Right atrium auricular region (tissue), 2 donors: ENCODE data around the gene CORO2A. TPM values are rescaled to one million over a fixed set of nuclear protein-coding genes. Genes with fewer than 3 reads are reported as not detected.

ENCODE experiments used
- DNase-seq: peaks from one replicate; pipeline ENCODE4 v3.0.0-alpha.2; 2019; ENCODE audit warnings: low spot score
- H3K27ac ChIP-seq, 2 donors: fragments of 200-600 bp; sonication (generic); 1 replicate in 1 of 2; 2 replicates in 1 of 2; pipeline ENCODE4 v1.5.1; 2016 to 2019
- H3K27me3 ChIP-seq, 2 donors: fragments of 200-600 bp; sonication (generic); one replicate each; pipeline versions ENCODE4 v1.5.1 to v1.6.0; 2017 to 2019
- H3K36me3 ChIP-seq: fragments of 200-600 bp; sonication (generic); one replicate; pipeline ENCODE4 v1.5.1; 2016
- H3K4me1 ChIP-seq, 2 donors: fragments of 200-600 bp; sonication (generic); one replicate each; pipeline versions ENCODE4 v1.5.1 to v1.6.0; 2017 to 2019
- H3K4me3 ChIP-seq, 2 donors: fragments of 200-600 bp; sonication (generic); 1 replicate in 1 of 2; 2 replicates in 1 of 2; pipeline ENCODE4 v1.5.1; 2017 to 2019; ENCODE audit warnings: mild to moderate bottlenecking in 1 of 2, moderate library complexity in 1 of 2
- H3K9me3 ChIP-seq, 2 donors: fragments of 200-600 bp; sonication (generic); one replicate each; pipeline ENCODE4 v1.5.1; 2019
- CTCF ChIP-seq, 2 donors: fragments of 200-600 bp; sonication (generic); IDR thresholded peaks; one replicate each; pipeline ENCODE4 v1.5.1; 2019; ENCODE audit warnings: antibody characterized with exemption in 2 of 2
- total RNA-seq, 2 donors: library from RNA; depleted of rRNA; stranded (reverse); fragments of >200 nt; gene quantifications; one replicate each; pipeline ENCODE4 v1.1.0, GENCODE V29; 2016

CORO2A gene
- total RNA-seq, 2 donors from 2014 or later: 0.39 to 0.44 TPM

DNA sequence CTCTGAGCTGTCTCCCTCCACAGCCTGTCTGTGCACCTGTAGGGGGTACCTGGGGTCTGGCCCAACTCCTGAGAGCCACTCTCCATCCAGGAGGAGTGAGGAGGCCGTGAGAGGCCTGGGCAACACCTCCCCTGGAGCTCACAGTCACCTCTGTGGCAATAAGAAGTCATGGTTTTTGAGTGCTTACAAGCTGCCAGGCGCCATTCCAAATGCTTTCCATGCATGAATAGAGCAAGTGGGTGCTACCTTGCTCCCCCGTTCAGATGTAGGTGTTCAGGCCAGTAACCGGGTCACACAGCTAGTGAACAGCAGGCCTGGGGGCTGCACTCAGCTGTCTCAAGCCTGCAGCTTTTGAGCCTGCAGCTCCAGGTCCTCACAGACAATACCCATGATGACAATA lies 30.6 kb downstream of the CORO2A start:
- DNase-seq: no peak
- Histone ChIP-seq H3K4me3 (no peak overlapping the region), H3K36me3 (no peaks in the 10 kb centered on the region), H3K4me1 (no peaks in the 10 kb centered on the region), H3K27me3 (no peaks in the 10 kb centered on the region), H3K27ac (no peak overlapping the region), H3K9me3 (no peaks in the 10 kb centered on the region)
- no peak for TF ChIP-seq CTCF (IDR thresholded peaks at IDR 0.05)

DNA sequence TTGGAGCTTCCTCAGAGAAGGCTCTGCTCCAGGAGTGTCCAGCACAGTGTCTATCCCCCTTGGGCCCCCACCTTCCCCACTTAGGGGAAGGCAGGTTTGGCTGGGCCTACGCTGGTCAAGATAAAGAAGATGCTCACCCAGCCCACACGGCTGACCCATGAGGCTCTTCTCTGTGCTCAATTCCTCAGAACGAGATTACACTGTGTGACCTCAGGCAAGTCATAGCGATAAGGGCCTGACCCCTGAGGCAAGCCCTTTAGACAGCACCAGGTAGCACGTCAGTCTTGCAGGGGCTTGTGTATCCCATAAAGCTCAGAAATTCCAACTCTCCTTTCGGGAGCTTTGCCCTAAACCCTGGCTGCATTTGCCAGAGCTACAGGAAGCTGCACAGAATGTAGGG lies 32.6 kb downstream of the CORO2A start:
- H3K9me3 ChIP-seq: no peaks in the 10 kb centered on the region
- H3K27me3 ChIP-seq: no peaks in the 10 kb centered on the region
- no peak overlapping the region for H3K27ac ChIP-seq
- H3K4me1 ChIP-seq: no peaks in the 10 kb centered on the region
- H3K36me3 ChIP-seq: no peaks in the 10 kb centered on the region
- no peak overlapping the region for H3K4me3 ChIP-seq
- no peak for TF ChIP-seq CTCF (IDR thresholded peaks at IDR 0.05)
- no peak for DNase-seq

DNA sequence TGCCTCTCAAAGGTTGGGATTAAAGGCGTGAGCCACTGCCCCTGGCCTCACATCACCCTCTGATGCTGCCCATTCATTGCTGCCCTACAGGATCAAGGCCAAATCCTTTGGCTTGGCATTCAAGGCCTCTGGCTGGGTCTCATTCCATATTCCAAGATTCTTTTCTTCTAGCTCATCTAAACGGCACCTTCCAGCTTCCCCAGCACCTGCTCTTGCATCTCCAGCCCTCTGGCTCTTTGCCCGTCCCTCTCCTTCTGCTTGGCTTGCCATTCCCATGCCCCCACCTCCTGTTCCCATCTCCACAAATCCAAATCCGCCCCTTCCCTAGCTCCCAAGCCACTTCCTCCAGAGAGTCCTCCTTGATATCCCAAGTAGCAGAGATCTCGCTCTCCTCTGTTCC lies 33.1 kb downstream of the CORO2A start:
- no peak for TF ChIP-seq CTCF (IDR thresholded peaks at IDR 0.05)
- H3K27ac ChIP-seq: no peak overlapping the region
- H3K9me3 ChIP-seq: no peaks in the 10 kb centered on the region
- H3K36me3 ChIP-seq: no peaks in the 10 kb centered on the region
- no peaks in the 10 kb centered on the region for H3K27me3 ChIP-seq
- no peaks in the 10 kb centered on the region for H3K4me1 ChIP-seq
- no peak overlapping the region for H3K4me3 ChIP-seq
- no peak for DNase-seq

- DNase-seq: no peak
- TF ChIP-seq CTCF (IDR thresholded peaks at IDR 0.05): no peak
- Histone ChIP-seq H3K27ac (no peak overlapping the region), H3K36me3 (no peaks in the 10 kb centered on the region), H3K27me3 (no peaks in the 10 kb centered on the region), H3K9me3 (no peaks in the 10 kb centered on the region), H3K4me3 (no peak overlapping the region), H3K4me1 (no peaks in the 10 kb centered on the region)
Observed at GRCh38 chr9:98158071-98158831, 34.2 kb downstream of the CORO2A start.

- no peak overlapping the region for H3K27ac ChIP-seq
- H3K27me3 ChIP-seq: no peaks in the 10 kb centered on the region
- no peaks in the 10 kb centered on the region for H3K9me3 ChIP-seq
- H3K4me3 ChIP-seq: no peak overlapping the region
- H3K4me1 ChIP-seq: no peaks in the 10 kb centered on the region
- no peak for TF ChIP-seq CTCF (IDR thresholded peaks at IDR 0.05)
- DNase-seq: no peak
- H3K36me3 ChIP-seq: no peaks in the 10 kb centered on the region
Observed at GRCh38 chr9:98157372-98157771, 35.1 kb downstream of the CORO2A start.

DNA sequence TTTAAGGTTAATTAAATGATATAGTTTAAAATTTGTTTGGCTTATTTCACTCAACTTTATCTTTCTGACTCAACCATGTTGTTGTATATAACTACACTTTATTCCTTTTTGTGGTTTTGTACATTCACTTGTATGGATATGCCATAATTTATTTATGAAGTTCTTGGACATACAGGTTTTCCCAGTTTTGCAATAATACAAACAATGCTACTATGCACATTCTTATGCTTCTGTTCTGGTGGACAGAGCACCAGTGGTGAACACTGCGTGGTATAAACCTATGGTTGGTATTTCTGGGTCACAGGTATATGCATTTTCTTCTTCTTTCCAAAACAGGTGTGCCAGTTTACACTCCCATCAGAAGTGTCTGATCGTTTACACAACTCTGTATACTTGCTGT lies 37.8 kb downstream of the CORO2A start:
- no peak for DNase-seq
- Histone ChIP-seq H3K4me1 (no peaks in the 10 kb centered on the region), H3K9me3 (no peaks in the 10 kb centered on the region), H3K36me3 (no peaks in the 10 kb centered on the region), H3K27ac (no peak overlapping the region), H3K4me3 (no peak overlapping the region), H3K27me3 (no peaks in the 10 kb centered on the region)
- no peak for TF ChIP-seq CTCF (IDR thresholded peaks at IDR 0.05)
